Stomach (tissue), 9 donors: ENCODE results near the gene DFFB. TPM values are rescaled to one million over a fixed set of nuclear protein-coding genes. Genes with fewer than 3 reads are reported as not detected.

ENCODE experiments used
- DNase-seq, 2 donors: peaks; one replicate each; pipeline versions ENCODE4 v3.0.0 to v3.0.0-alpha.2; 2013 to 2019
- H3K27ac ChIP-seq, 5 donors: fragments of 200-600 bp in 4 of 5; sonication (generic) in 4 of 5; one replicate each; pipeline ENCODE4 v1.5.1; 2013 to 2019; ENCODE audit warnings: mild to moderate bottlenecking in 1 of 5, moderate library complexity in 1 of 5
- H3K27me3 ChIP-seq, 3 donors: fragments of 200-600 bp; sonication (generic); one replicate each; pipeline ENCODE4 v1.5.1; 2017 to 2019; ENCODE audit warnings: mixed run types in 1 of 3
- H3K36me3 ChIP-seq, 4 donors: fragments of 200-600 bp; sonication (generic); 1 replicate in 3 of 4; 2 replicates in 1 of 4; pipeline ENCODE4 v1.5.1; 2016 to 2019
- H3K4me1 ChIP-seq, 4 donors: fragments of 200-600 bp; sonication (generic); one replicate each; pipeline ENCODE4 v1.5.1; 2016 to 2019
- H3K4me3 ChIP-seq, 4 donors: fragments of 200-600 bp; sonication (generic) in 3 of 4; one replicate each; pipeline ENCODE4 v1.5.1; 2016 to 2019; ENCODE audit warnings: mild to moderate bottlenecking in 1 of 4
- H3K9me3 ChIP-seq, 4 donors: fragments of 200-600 bp; sonication (generic); one replicate each; pipeline ENCODE4 v1.5.1; 2016 to 2019
- CTCF ChIP-seq, 7 experiments: fragments of 450-650 bp in 4 of 7; fragments of 200-600 bp in 3 of 7; sonication (generic) in 3 of 7; IDR thresholded peaks; one replicate each; pipeline ENCODE4 v1.5.1; 2016 to 2019; ENCODE audit warnings: antibody characterized with exemption in 7 of 7, control low read depth in 2 of 7, mild to moderate bottlenecking in 1 of 7
- EP300 ChIP-seq: sonication (generic); formaldehyde crosslinking; IDR thresholded peaks from one replicate; pipeline ENCODE4 v1.6.1; 2017; ENCODE audit warnings: antibody characterized with exemption
- POLR2A ChIP-seq, 4 donors: fragments of 450-650 bp; IDR thresholded peaks; one replicate each; pipeline ENCODE4 v1.6.1; 2016; ENCODE audit warnings: antibody characterized with exemption in 4 of 4, control low read depth in 2 of 4, mild to moderate bottlenecking in 1 of 4, moderate library complexity in 1 of 4
- POLR2AphosphoS5 ChIP-seq, 3 donors: sonication (generic); formaldehyde crosslinking; IDR thresholded peaks; one replicate each; pipeline ENCODE4 v1.6.1; 2016; ENCODE audit warnings: antibody characterized with exemption in 3 of 3
- WGBS, 5 donors: extraction: QIAGEN DNeasy Blood & Tissue Kit in 3 of 5; methylation state at CpG; one replicate each; pipeline versions ENCODE4 v1.1.5 to v1.1.7; 2013 to 2018; 5-methylcytosine and 5-hydroxymethylcytosine counted together
- intact Hi-C: fragments of 100-400 bp; cut with DNase I; formaldehyde crosslinking; loops from one replicate; pipeline ENCODE4 v1.15.1; 2023; ENCODE audit warnings: low total_unique reads
- polyA plus RNA-seq, 3 donors: library from polyadenylated mRNA; stranded (reverse); fragments of 200-250 nt; gene quantifications; one replicate each; pipeline ENCODE4 v1.2.3, GENCODE V29; 2013
- total RNA-seq, 5 donors: library from RNA; depleted of rRNA; stranded (reverse); fragments of >200 nt; gene quantifications; one replicate each; pipeline versions ENCODE4 v1.1.0 to v1.2.3, GENCODE V29; 2014 to 2016
- donor health status: healthy with polysubstance abuse.
- donor health status: Bipolar disorder and iron deficiency.
- donor health status: healthy.

DFFB gene
- total and polyA plus RNA-seq, 8 donors: 1.2 to 9.3 (median 4.8) TPM

DNA sequence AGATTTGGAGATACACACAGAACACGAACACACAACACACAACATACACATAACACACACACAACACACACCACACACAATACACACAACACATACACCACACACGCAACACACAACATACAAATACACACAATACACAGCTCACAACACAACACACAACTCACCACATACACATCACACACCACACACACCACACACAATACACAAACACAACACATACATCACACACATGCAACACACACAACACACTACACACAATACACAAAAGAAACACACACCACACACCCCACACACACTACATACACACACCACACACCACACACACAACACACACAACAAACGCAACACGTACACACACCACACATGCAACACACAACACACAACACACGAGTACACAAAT is 71.8 kb downstream of the DFFB start:
- 61 to 86% (median 79%) methylated on average over 4 to 5 of the region's 5 CpGs for WGBS, 5 donors
- Histone ChIP-seq H3K27me3 (peaks cover 0 to 46% (median 12%) of the 10 kb centered on the region in 3 donors), H3K27ac (no peak overlapping the region), H3K9me3 (no peaks in the 10 kb centered on the region), H3K4me1 (no peaks in the 10 kb centered on the region), H3K36me3 (no peaks in the 10 kb centered on the region), H3K4me3 (no peak overlapping the region)
- TF ChIP-seq POLR2A (IDR thresholded peaks at IDR 0.05): no peak
- TF ChIP-seq CTCF (IDR thresholded peaks at IDR 0.05): no peak
- TF ChIP-seq POLR2AphosphoS5 (IDR thresholded peaks at IDR 0.05): no peak
- no peak for TF ChIP-seq EP300
- no peak for DNase-seq
- intact Hi-C loops: no loop called here

- Histone ChIP-seq H3K4me3 (no peak overlapping the region), H3K4me1 (no peaks in the 10 kb centered on the region), H3K9me3 (peaks cover 0 to 5% (median 0%) of the 10 kb centered on the region in 4 donors), H3K27me3 (peaks cover 0 to 44% (median 12%) of the 10 kb centered on the region in 3 donors), H3K36me3 (no peaks in the 10 kb centered on the region), H3K27ac (no peak overlapping the region)
- intact Hi-C loops: no loop called here
- TF ChIP-seq POLR2A (IDR thresholded peaks at IDR 0.05) (no peak), POLR2AphosphoS5 (IDR thresholded peaks at IDR 0.05) (no peak), CTCF (IDR thresholded peaks at IDR 0.05) (no peak), EP300 (no peak)
- DNase-seq: no peak
- WGBS, 5 donors: 65 to 81% (median 73%) methylated on average over 8 to 10 of the region's 10 CpGs
Observed at GRCh38 chr1:3930301-3931006, 73.2 kb downstream of the DFFB start.

DNA sequence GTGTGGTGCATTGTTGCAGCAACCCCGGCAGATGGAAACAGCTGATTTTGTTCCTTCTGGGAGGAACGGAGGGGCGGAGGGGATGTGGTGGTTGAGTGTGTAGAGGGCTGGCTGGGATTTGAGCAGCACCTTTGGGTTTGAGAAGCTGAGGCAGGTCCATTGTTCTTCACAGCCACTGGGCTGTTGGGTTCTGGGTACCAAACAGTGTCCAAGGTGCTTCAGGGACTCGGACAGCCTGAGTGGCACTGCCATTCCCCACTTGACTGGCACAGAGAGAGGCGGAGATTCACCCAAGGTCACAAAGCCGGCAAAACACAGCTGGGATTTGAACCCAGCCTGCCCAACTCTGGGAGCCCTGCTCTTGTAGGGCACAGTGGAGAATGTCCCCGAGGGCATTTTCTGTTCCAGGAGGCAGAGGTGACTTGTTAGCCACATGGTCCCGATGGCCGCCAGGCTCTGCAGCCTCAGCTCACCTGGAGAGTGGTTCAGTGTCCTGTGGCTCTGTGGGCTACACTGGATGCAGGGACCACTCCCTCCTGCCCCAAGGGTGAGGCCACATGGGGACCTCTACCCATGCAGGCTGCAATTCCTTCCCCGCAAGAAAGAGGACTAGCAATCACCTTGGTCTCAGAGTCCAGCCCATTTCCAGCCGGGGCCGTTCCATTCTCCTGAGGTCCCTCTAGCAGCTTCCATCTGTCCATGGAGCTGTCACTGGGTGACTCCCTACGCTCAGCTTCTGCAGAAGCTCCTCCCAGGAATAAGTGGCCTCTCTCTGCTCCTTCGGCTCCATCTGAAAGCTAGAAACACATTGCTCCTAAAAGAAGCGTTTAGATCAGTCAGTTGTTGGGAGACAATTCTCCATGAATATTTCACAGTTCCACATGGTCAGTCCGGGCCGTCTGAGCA is 74.0 kb downstream of the DFFB start:
- TF ChIP-seq EP300 (no peak), CTCF (IDR thresholded peaks at IDR 0.05) (no peak)
- Histone ChIP-seq H3K36me3 (no peaks in the 10 kb centered on the region), H3K9me3 (peaks cover 0 to 6% (median under 1%) of the 10 kb centered on the region in 4 donors), H3K4me1 (no peaks in the 10 kb centered on the region), H3K27me3 (peaks cover 0 to 49% (median 12%) of the 10 kb centered on the region in 3 donors), H3K4me3 (no peak overlapping the region), H3K27ac (no peak overlapping the region)
- intact Hi-C loops: no loop called here
- 64 to 73% (median 69%) methylated on average over 15 to 17 of the region's 17 CpGs for WGBS, 5 donors
- no peak for DNase-seq

DNA sequence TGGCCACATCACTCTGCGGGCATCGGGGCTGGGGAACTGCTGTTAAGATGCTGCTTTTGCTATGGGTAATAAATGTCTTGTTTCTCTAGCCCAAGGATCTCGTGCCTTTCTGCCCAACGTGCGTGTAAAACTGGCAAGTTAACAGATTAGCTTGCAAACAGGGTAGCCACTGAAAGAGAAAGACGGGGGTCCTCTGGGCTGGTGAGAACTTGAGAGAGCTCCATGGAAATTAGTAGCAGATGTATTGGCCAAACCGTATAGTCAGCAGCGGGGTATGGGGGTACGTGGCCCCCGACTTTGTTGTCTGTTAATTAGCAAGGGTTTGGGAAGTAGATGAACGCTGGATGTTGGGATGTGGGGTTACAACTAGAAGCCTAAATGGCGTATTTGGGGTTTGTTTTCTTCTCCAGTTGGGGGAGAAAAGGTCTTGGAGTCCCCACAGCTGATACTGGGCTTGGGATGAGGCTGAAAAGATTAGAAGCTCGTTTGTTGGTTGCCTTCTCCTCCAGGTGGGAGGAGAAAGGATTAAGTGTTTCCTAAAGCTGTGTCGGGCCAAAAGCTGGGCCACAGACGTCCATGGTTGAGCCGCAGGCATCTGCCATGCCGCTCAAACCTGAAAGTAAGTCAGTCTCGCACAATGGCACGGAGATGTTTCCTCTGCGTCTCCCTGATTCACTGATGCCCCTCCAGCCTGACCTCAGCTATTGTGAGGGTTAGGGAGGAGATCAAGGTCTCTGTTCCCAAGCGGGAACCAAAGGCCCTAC is 75.1 kb downstream of the DFFB start:
- peaks cover 0 to 49% (median 12%) of the 10 kb centered on the region in 3 donors for H3K27me3 ChIP-seq
- intact Hi-C loops: no loop called here
- DNase-seq: no peak
- no peaks in the 10 kb centered on the region for H3K4me1 ChIP-seq
- no peak overlapping the region for H3K4me3 ChIP-seq
- TF ChIP-seq EP300 (no peak), CTCF (IDR thresholded peaks at IDR 0.05) (no peak), POLR2AphosphoS5 (IDR thresholded peaks at IDR 0.05) (no peak), POLR2A (IDR thresholded peaks at IDR 0.05) (no peak)
- H3K27ac ChIP-seq: no peak overlapping the region
- peaks cover 0 to 12% (median 6%) of the 10 kb centered on the region in 4 donors for H3K9me3 ChIP-seq
- H3K36me3 ChIP-seq: no peaks in the 10 kb centered on the region
- 69 to 75% (median 72%) methylated on average over 21 of the region's 21 CpGs for WGBS, 5 donors
